HEK293 (cell line): ENCODE data around the gene GRIK4.

Source experiments
- CTCF ChIA-PET: fragments of 350-600 bp; formaldehyde crosslinking; extraction: SDS; loops from one replicate; lab custom pipeline; 2021; ENCODE audit warnings: antibody characterized with exemption; lab: Yijun Ruan, JAX
- POLR2A ChIA-PET: fragments of 300-600 bp; formaldehyde crosslinking; extraction: SDS; loops from one replicate; lab custom pipeline; 2020; ENCODE audit warnings: antibody characterized with exemption, inconsistent platforms; lab: Yijun Ruan, JAX
- H3K27ac ChIP-seq: fragments of 200-500 bp; sonication (Bioruptor generic); 2 replicates; pipeline ENCODE4 v1.5.1; 2014; ENCODE audit warnings: low read depth, low read length, control low read depth, inconsistent platforms; ENCODE audit errors: extremely low read depth
- H3K36me3 ChIP-seq, 2 experiments: fragments of 200-500 bp in 1 of 2; sonication (Bioruptor generic) in 1 of 2; 1 replicate in 1 of 2; 2 replicates in 1 of 2; pipeline ENCODE4 v1.5.1; 2014 to 2017; ENCODE audit warnings: inconsistent platforms in 2 of 2, low read length in 2 of 2; ENCODE audit not compliant: control insufficient read depth in 2 of 2, insufficient read depth in 1 of 2
- H3K4me1 ChIP-seq: fragments of 200-500 bp; sonication (Bioruptor generic); 2 replicates; pipeline ENCODE4 v1.5.1; 2014; ENCODE audit warnings: mild to moderate bottlenecking, low read length, inconsistent platforms; ENCODE audit not compliant: control insufficient read depth, insufficient read depth
- H3K4me3 ChIP-seq: 2 replicates; pipeline ENCODE4 v1.5.1; 2011; ENCODE audit warnings: low read depth, mild to moderate bottlenecking, control low read depth, low read length, moderate library complexity
- H3K9me3 ChIP-seq: fragments of 200-500 bp; sonication (Bioruptor generic); 2 replicates; pipeline ENCODE4 v1.5.1; 2014; ENCODE audit warnings: low read depth, low read length, inconsistent platforms; ENCODE audit not compliant: control insufficient read depth, insufficient read depth
- MZF1 ChIP-seq: fragments of 450-650 bp; formaldehyde crosslinking; IDR thresholded peaks from 2 replicates; pipeline ENCODE4 v1.5.1; 2017; ENCODE audit warnings: missing biosample characterization, missing genetic modification characterization, borderline replicate concordance
- OSR2 ChIP-seq: fragments of 450-650 bp; formaldehyde crosslinking; IDR thresholded peaks from 2 replicates; pipeline ENCODE4 v1.5.1; 2016; ENCODE audit warnings: missing biosample characterization, missing genetic modification characterization
- PBX3 ChIP-seq: sonication (generic); formaldehyde crosslinking; IDR thresholded peaks from 2 replicates; pipeline ENCODE4 v1.8.1; 2022; ENCODE audit warnings: mild to moderate bottlenecking, moderate library complexity, missing genetic modification reagents
- YY2 ChIP-seq: fragments of 450-650 bp; formaldehyde crosslinking; IDR thresholded peaks from 2 replicates; pipeline ENCODE4 v1.5.1; 2016; ENCODE audit warnings: missing biosample characterization, missing genetic modification characterization
- ZBTB10 ChIP-seq: fragments of 450-650 bp; formaldehyde crosslinking; IDR thresholded peaks from 2 replicates; pipeline ENCODE4 v1.5.1; 2016; ENCODE audit warnings: missing biosample characterization, missing genetic modification characterization
- ZNF121 ChIP-seq: fragments of 450-650 bp; formaldehyde crosslinking; IDR thresholded peaks from 2 replicates; pipeline ENCODE4 v1.5.1; 2016; ENCODE audit warnings: missing biosample characterization, missing genetic modification characterization
- ZNF16 ChIP-seq: fragments of 450-650 bp; formaldehyde crosslinking; IDR thresholded peaks from 2 replicates; pipeline ENCODE4 v1.5.1; 2016; ENCODE audit warnings: low read depth, missing biosample characterization, missing genetic modification characterization
- ZNF398 ChIP-seq: fragments of 450-650 bp; formaldehyde crosslinking; IDR thresholded peaks from 2 replicates; pipeline ENCODE4 v1.5.1; 2017; ENCODE audit warnings: missing biosample characterization, missing genetic modification characterization
- ZNF623 ChIP-seq: fragments of 450-650 bp; formaldehyde crosslinking; IDR thresholded peaks from 2 replicates; pipeline ENCODE4 v1.5.1; 2016; ENCODE audit warnings: missing biosample characterization, missing genetic modification characterization
- ZNF624 ChIP-seq: fragments of 450-650 bp; formaldehyde crosslinking; IDR thresholded peaks from 2 replicates; pipeline ENCODE4 v1.5.1; 2017; ENCODE audit warnings: missing biosample characterization, missing genetic modification characterization
- ZNF629 ChIP-seq: fragments of 450-650 bp; formaldehyde crosslinking; IDR thresholded peaks from 2 replicates; pipeline ENCODE4 v1.5.1; 2017; ENCODE audit warnings: missing biosample characterization, missing genetic modification characterization
- ZNF76 ChIP-seq: fragments of 450-650 bp; formaldehyde crosslinking; IDR thresholded peaks from 2 replicates; pipeline ENCODE4; 2016; ENCODE audit warnings: low read depth, missing biosample characterization, missing genetic modification characterization, borderline replicate concordance
- ZNF785 ChIP-seq: fragments of 450-650 bp; formaldehyde crosslinking; IDR thresholded peaks from 2 replicates; pipeline ENCODE4 v1.5.1; 2016; ENCODE audit warnings: missing biosample characterization, missing genetic modification characterization
- ZSCAN4 ChIP-seq: fragments of 450-650 bp; formaldehyde crosslinking; IDR thresholded peaks from 2 replicates; pipeline ENCODE4 v1.5.1; 2017; ENCODE audit warnings: missing biosample characterization, missing genetic modification characterization

Gene GRIK4

GRCh38 chr11:120974466-120974865 lies 462.9 kb downstream of the GRIK4 start (continued):
- no peak for TF ChIP-seq ZNF121
- no peak for TF ChIP-seq ZNF623 (tag by site-specific recombination)
- no peak for TF ChIP-seq ZNF16 (tag by site-specific recombination)
- TF ChIP-seq, all 188 proteins: peak for 0

GRCh38 chr11:120974965-120975364 lies 463.4 kb downstream of the GRIK4 start:
- ChIA-PET POLR2A (no interaction called here), CTCF (interaction anchor here (0.7 to 0.8 kb wide), 4 partner anchors 11 to 784 kb away, joined by 3 to 4 read pairs (median 3); no protein-coding TSS in a partner anchor)
- Histone ChIP-seq H3K36me3 (no peaks in the 10 kb centered on the region), H3K27ac (no peak overlapping the region), H3K9me3 (no peaks in the 10 kb centered on the region), H3K4me3 (no peak overlapping the region), H3K4me1 (no peaks in the 10 kb centered on the region)
- TF ChIP-seq MZF1 (no peak), ZSCAN4 (tag by site-specific recombination) (no peak), ZNF76 (no peak), ZNF785 (tag by site-specific recombination) (no peak), YY2 (tag by site-specific recombination) (no peak), ZNF398 (tag by site-specific recombination) (no peak), ZNF629 (tag by site-specific recombination) (no peak), ZNF624 (no peak), OSR2 (no peak), PBX3 (CRISPR knock-in tag) (no peak), ZBTB10 (tag by site-specific recombination) (no peak)

GRCh38 chr11:120977266-120978137 lies 466.0 kb downstream of the GRIK4 start:
- Histone ChIP-seq H3K9me3 (no peaks in the 10 kb centered on the region), H3K4me1 (no peaks in the 10 kb centered on the region), H3K4me3 (no peak overlapping the region), H3K27ac (no peak overlapping the region), H3K36me3 (no peaks in the 10 kb centered on the region)
- TF ChIP-seq ZNF121: no peak
- ChIA-PET CTCF (interaction anchor here (0.7 kb wide), 2 partner anchors 26 to 119 kb away, joined by 3 read pairs; no protein-coding TSS in a partner anchor), POLR2A (no interaction called here)
